Endothelial cell of umbilical vein (primary cell): ENCODE data around the gene POLR3B. TPM values are rescaled to one million over a fixed set of nuclear protein-coding genes. Genes with fewer than 3 reads are reported as not detected.

Experiments used
- BruUV-seq: library from RNA; stranded (reverse); fragments of 400-500 nt; replicated peaks from 2 replicates; lab custom pipeline; 2021; lab: Mats Ljungman, UMichigan
- CTCF ChIA-PET: fragments of 300-600, 350-600 bp; sonication (Branson Sonifier 250); formaldehyde crosslinking; loops from one replicate; lab custom pipeline; 2021; ENCODE audit warnings: antibody characterized with exemption, inconsistent platforms; lab: Charles Lee
- POLR2A ChIA-PET: fragments of 300-600, 350-600 bp; sonication (Branson Sonifier 250); formaldehyde crosslinking; loops from one replicate; lab custom pipeline; 2021; ENCODE audit warnings: antibody characterized with exemption, inconsistent platforms; lab: Charles Lee
- DNase-seq: peaks from one replicate; pipeline ENCODE4 v3.0.0-alpha.2; 2011; ENCODE audit warnings: low read depth, low spot score
- FAIRE-seq: peaks from 2 replicates; lab custom pipeline; 2011; peaks lifted over from hg19 to GRCh38; lab: Jason Lieb, UNC
- H2AFZ ChIP-seq: 2 replicates; pipeline ENCODE4 v1.6.0; 2012; ENCODE audit warnings: low read depth, low read length, control low read depth, inconsistent platforms
- H3K27ac ChIP-seq: 2 replicates; pipeline ENCODE4 v1.5.1; 2011; ENCODE audit warnings: low read depth, mild to moderate bottlenecking, control low read depth, low read length, moderate library complexity; ENCODE audit not compliant: insufficient read depth
- H3K27me3 ChIP-seq, 2 experiments: 2 replicates each; pipeline versions ENCODE4 v1.6.0 to v1.6.1; 2011; ENCODE audit warnings: low read length in 2 of 2, mixed read lengths in 1 of 2; ENCODE audit not compliant: control insufficient read depth in 2 of 2, insufficient read depth in 2 of 2
- H3K36me3 ChIP-seq, 2 experiments: 2 replicates in 1 of 2; 3 replicates in 1 of 2; pipeline ENCODE4 v1.5.1; 2011; ENCODE audit warnings: low read length in 2 of 2, mild to moderate bottlenecking in 1 of 2, moderate library complexity in 1 of 2; ENCODE audit not compliant: control insufficient read depth in 2 of 2, insufficient read depth in 2 of 2; ENCODE audit errors: extremely low read depth in 1 of 2
- H3K4me1 ChIP-seq: 3 replicates; pipeline ENCODE4 v1.5.1; 2011; ENCODE audit warnings: mild to moderate bottlenecking, low read length; ENCODE audit not compliant: control insufficient read depth, insufficient read depth; ENCODE audit errors: extremely low read depth
- H3K4me2 ChIP-seq: 2 replicates; pipeline ENCODE4 v1.6.1; 2011; ENCODE audit warnings: low read length, control low read depth, mixed read lengths; ENCODE audit not compliant: insufficient read depth
- H3K4me3 ChIP-seq, 3 experiments: fragments of 200-600 bp in 1 of 3; sonication (generic), shearing (Covaris generic) in 1 of 3; replicated peaks in 1 of 3; 2 replicates each; pipeline ENCODE4 v1.5.1; 2011 to 2016; ENCODE audit warnings: control low read depth in 3 of 3, low read length in 3 of 3, mild to moderate bottlenecking in 2 of 3, inconsistent platforms in 1 of 3, low read depth in 1 of 3, moderate library complexity in 1 of 3; ENCODE audit not compliant: insufficient read depth in 1 of 3
- H3K79me2 ChIP-seq: 2 replicates; pipeline ENCODE4 v1.6.0; 2012; ENCODE audit warnings: low read length, inconsistent platforms; ENCODE audit not compliant: control insufficient read depth, insufficient read depth
- H3K9ac ChIP-seq: replicated peaks from 2 replicates; pipeline ENCODE3; 2011; ENCODE audit warnings: low read length, control low read depth; ENCODE audit not compliant: insufficient read depth; ENCODE audit errors: extremely low read depth
- H3K9me1 ChIP-seq: replicated peaks from 3 replicates; pipeline ENCODE4 v1.6.0; 2011; ENCODE audit warnings: mild to moderate bottlenecking, low read length; ENCODE audit not compliant: control insufficient read depth, insufficient read depth; ENCODE audit errors: extremely low read depth
- H3K9me3 ChIP-seq: replicated peaks from 2 replicates; pipeline ENCODE4 v1.5.1; 2012; ENCODE audit warnings: low read length, inconsistent platforms; ENCODE audit not compliant: control insufficient read depth, insufficient read depth
- H4K20me1 ChIP-seq: replicated peaks from 2 replicates; pipeline ENCODE3; 2011; ENCODE audit warnings: mild to moderate bottlenecking, low read length; ENCODE audit not compliant: control insufficient read depth, insufficient read depth; ENCODE audit errors: extremely low read depth
- CTCF ChIP-seq, 2 donors: IDR thresholded peaks; 1 replicate in 1 of 2; 2 replicates in 1 of 2; pipeline ENCODE4 v1.5.1; 2011; ENCODE audit warnings: low read length in 2 of 2, mild to moderate bottlenecking in 2 of 2, moderate library complexity in 2 of 2, control low read depth in 1 of 2, inconsistent platforms in 1 of 2, low read depth in 1 of 2; ENCODE audit not compliant: insufficient read depth in 1 of 2; ENCODE audit errors: extremely low read depth in 1 of 2
- EZH2 ChIP-seq: IDR thresholded peaks from 2 replicates; pipeline ENCODE4 v1.6.1; 2012; ENCODE audit warnings: borderline replicate concordance, low read depth, mild to moderate bottlenecking, moderate library complexity, low read length, inconsistent platforms; ENCODE audit not compliant: severe bottlenecking
- FOS ChIP-seq: IDR thresholded peaks from 2 replicates; pipeline ENCODE4 v1.6.1; 2011; ENCODE audit warnings: mild to moderate bottlenecking, low read length, moderate library complexity, borderline replicate concordance; ENCODE audit not compliant: insufficient read depth
- GATA2 ChIP-seq: IDR thresholded peaks from 2 replicates; pipeline ENCODE4 v1.7.0; 2011; ENCODE audit warnings: low read depth, mild to moderate bottlenecking, moderate library complexity, mixed read lengths, low read length; ENCODE audit not compliant: insufficient read length, insufficient read depth
- JUN ChIP-seq: IDR thresholded peaks from 2 replicates; pipeline ENCODE4 v1.6.1; 2011; ENCODE audit warnings: borderline replicate concordance, low read depth; ENCODE audit not compliant: insufficient read length, insufficient read depth
- MAX ChIP-seq: IDR thresholded peaks from 2 replicates; pipeline ENCODE4 v1.6.1; 2011; ENCODE audit not compliant: insufficient read depth, insufficient read length
- MYC ChIP-seq: IDR thresholded peaks from one replicate; pipeline ENCODE4 v1.6.1; 2011; ENCODE audit warnings: mild to moderate bottlenecking, low read depth, low read length
- POLR2A ChIP-seq: IDR thresholded peaks from 2 replicates; pipeline ENCODE4 v1.6.1; 2012; ENCODE audit warnings: low read depth, mild to moderate bottlenecking, control low read depth, low read length
- POLR2AphosphoS5 ChIP-seq: IDR thresholded peaks from 2 replicates; pipeline ENCODE4 v1.6.1; 2012; ENCODE audit warnings: low read depth, mild to moderate bottlenecking, control low read depth, low read length, moderate library complexity; ENCODE audit not compliant: insufficient read depth
- dilution Hi-C: fragments of 300-500 bp; cut with MboI; formaldehyde crosslinking; loops from one replicate; pipeline ENCODE4 v1.15.0; 2019; ENCODE audit warnings: low sequenced_read_pairs; ENCODE audit not compliant: extremely low pct_ligation_motif_present
- intact Hi-C: fragments of 100-400 bp; cut with micrococcal nuclease; formaldehyde crosslinking; loops from one replicate; pipeline ENCODE4 v1.10.0; 2022
- polyA plus RNA-seq, 4 experiments: library from polyadenylated mRNA; depleted of rRNA in 3 of 4; stranded (reverse) in 3 of 4; unstranded in 1 of 4; fragments of >200 nt; gene quantifications; 2 replicates each; pipeline versions ENCODE4 v1.2.1 to v1.2.3, GENCODE V29; 2011 to 2012; ENCODE audit warnings: missing spikeins in 1 of 4
- total RNA-seq: library from RNA; stranded (reverse); gene quantifications from 2 replicates; pipeline ENCODE4 v1.2.3, GENCODE V29; 2021

POLR3B gene
- total and polyA plus RNA-seq, 2 donors (not counting 3 experiments of a cell fraction or from before 2014, with no cell fraction given): 6.0 to 12.3 TPM

GRCh38 chr12:106425061-106425702 lies 67.6 kb downstream of the POLR3B start:
- POLR2A ChIA-PET: no interaction called here
- Histone ChIP-seq H3K9ac (no peak overlapping the region), H4K20me1 (no peaks in the 10 kb centered on the region), H3K36me3 (no peaks in the 10 kb centered on the region), H3K79me2 (no peaks in the 10 kb centered on the region), H3K4me2 (no peak overlapping the region), H3K27ac (no peak overlapping the region), H3K4me1 (no peaks in the 10 kb centered on the region), H3K9me3 (no peaks in the 10 kb centered on the region), H2AFZ (no peak overlapping the region), H3K9me1 (no peaks in the 10 kb centered on the region), H3K27me3 (no peaks in the 10 kb centered on the region), H3K4me3 (no peak overlapping the region)
- TF ChIP-seq MAX: no peak
- TF ChIP-seq CTCF (IDR thresholded peaks at IDR 0.05; ENCODE audit: extremely low read depth in 1 of 2, insufficient read depth in 1 of 2, low read depth in 1 of 2, low read length in 2 of 2): no peak
- TF ChIP-seq POLR2A: no peak
- no peak for TF ChIP-seq GATA2
- no peak for TF ChIP-seq POLR2AphosphoS5
- TF ChIP-seq EZH2: no peak
- TF ChIP-seq MYC: no peak
- no peak for TF ChIP-seq JUN
- no peak for TF ChIP-seq FOS
- intact Hi-C loops: no loop called here
- FAIRE-seq (no peak), DNase-seq (no peak)
- dilution Hi-C loops: no loop called here
- CTCF ChIA-PET: interaction anchor here (1.1 kb wide), 1 partner anchor 494 kb away, joined by 3 read pairs; no protein-coding TSS in a partner anchor
- BruUV-seq: no TSS peak
